ENCODE results near the gene SLC25A17. TPM values are rescaled to one million over a fixed set of nuclear protein-coding genes. Genes with fewer than 3 reads are reported as not detected.

Gene SLC25A17
- 11.8 and 12.3 TPM in 2 replicates for total RNA-seq

GRCh38 chr22:40818747-40819598 lies at the start of gene SLC25A17:
Gene SLC25A17 (minus strand): TSS chr22:40819346. CDS start chr22:40819248, 98 bp downstream.

GRCh38 chr22:40862013-40862412 lies 42.9 kb upstream of the SLC25A17 start, which contains the start of gene DNAJB7:
Gene DNAJB7 (minus strand): TSS chr22:40862113. CDS start chr22:40861994, 119 bp downstream.

GRCh38 chr22:40856513-40857308 lies 37.6 kb upstream of the SLC25A17 start, which contains the start of the genes ST13 and XPNPEP3:
Gene ST13 (minus strand): TSS chr22:40856639. CDS start chr22:40856540, 99 bp downstream.
Gene XPNPEP3 (plus strand): TSS chr22:40857148. CDS start chr22:40857182, 34 bp downstream.

Other genes starting within 250 kb of the SLC25A17 start
- 14.8 and 15.5 TPM in 2 replicates for gene MRTFA, start 182.6 kb downstream of the SLC25A17 start, total RNA-seq
- 0.63 and 2.9 TPM in 2 replicates for gene MCHR1, start 139.9 kb downstream of the SLC25A17 start, total RNA-seq
- 298 and 472 TPM in 2 replicates for gene ST13, start 37.3 kb upstream of the SLC25A17 start, total RNA-seq
- gene XPNPEP3, start 37.8 kb upstream of the SLC25A17 start, total RNA-seq: 6.4 and 8.5 TPM in 2 replicates
- not detected in 2 replicates for gene DNAJB7, start 42.8 kb upstream of the SLC25A17 start, total RNA-seq
- 62.4 and 70.0 TPM in 2 replicates for gene RBX1, start 132.0 kb upstream of the SLC25A17 start, total RNA-seq

Data from bronchial smooth muscle cell (primary cell).